ENCODE results near the gene BTK.
A peak's percentile ranks its signal among the peaks of the same experiment; 100 is the strongest.

Gene BTK

DNA sequence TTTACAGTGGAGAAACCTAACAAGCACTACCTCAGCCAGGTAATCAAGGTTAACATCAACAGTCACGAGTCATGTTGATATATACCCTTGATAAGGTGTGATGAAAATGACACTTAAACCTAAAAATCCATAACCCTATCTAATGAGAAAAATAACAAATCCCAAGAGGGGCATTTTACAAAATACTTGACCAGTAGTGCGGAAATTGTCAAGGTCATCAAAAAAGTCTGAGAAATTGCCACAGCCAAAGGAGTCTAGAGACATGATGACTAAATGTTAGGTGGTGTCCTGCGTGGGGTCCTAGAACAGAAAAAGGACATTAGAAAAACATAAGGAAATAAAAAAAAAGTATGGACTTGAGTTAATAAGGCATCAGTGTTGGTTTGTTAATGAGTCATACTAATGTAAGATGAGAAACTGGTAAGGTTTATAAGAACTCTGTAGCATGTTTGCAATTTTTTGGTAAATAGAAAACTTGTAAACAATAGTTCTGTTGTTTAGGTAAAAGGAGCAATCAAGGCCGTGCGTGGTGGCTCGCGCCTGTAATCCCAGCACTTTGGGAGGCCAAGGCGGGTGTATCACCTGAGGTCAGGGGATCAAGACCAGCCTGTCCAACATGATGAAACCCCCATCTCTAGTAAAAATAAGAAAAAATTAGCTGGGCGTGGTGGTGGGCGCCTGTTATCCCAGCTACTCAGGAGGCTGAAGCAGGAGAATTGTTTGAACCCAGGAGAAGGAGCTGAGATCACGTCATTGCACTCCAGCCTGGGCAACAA is 7.7 kb upstream of the BTK start:
- DNase-seq (ENCODE audit: low read depth in 3 of 3) = no peak

DNA sequence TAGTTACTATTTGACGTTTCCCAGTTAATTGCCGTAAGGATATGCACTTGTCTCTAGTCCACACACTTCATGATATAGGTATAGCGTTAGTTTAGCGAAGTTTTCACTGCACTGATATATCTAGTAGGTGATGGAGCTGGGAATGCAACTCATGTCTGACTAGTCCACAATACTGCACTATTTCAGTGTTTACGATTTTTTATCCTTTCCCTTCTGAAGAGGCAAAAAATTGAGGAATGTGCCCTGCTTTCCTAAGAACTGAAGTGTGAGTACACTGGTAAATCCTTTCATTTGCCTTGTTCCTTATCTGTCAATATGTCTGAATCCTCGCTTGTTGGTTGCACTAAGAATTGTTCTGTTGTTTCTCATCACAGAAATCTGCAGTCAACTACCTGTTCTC is 5.8 kb upstream of the BTK start:
- DNase-seq (ENCODE audit: low read depth in 3 of 3) = no peak

DNA sequence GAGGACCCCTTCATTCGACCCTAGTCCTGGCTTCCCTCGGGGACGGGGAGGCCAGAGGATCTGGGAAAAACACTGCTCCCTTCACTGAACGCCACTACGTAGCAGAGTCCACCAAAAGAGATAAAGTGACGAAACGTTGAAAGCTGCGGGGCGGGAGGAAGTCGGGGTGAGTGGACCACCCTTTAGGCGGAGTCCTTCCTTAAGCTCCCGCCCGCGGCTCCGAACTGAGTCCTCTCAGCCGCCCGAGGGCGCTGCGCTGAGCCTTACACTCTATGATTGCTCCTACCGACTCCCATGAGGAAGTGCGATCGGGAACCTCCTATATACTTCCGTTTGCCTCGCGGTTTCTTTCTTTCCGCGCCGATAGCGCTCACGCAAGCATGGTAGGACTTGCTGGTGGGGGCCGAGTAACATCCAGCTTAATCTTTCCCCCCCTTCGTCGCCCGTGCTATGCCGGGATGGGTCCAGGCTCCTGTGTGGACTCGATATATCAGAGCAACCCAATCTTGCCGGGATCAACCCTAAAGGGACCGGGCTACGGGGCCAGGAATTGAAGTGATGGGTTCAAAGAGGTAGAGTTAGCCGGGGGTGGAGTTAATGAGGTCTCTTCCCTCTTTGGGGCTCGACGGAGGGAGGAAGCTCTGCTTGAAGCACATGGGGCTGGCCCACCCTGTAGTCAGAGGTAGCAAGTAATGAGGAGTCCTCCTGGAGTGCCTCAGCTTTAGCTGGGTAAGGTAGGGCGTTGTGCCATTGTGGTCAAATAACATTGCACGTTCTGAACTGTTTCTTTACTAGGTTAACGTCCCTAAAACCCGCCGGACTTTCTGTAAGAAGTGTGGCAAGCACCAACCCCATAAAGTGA is 4.9 kb upstream of the BTK start, which contains the start of gene RPL36A:
RPL36A (plus strand) TSS at position 348 of the 862 bp plus-strand sequence; CDS start at position 381, 33 bp downstream.
- DNase-seq (ENCODE audit: low read depth in 3 of 3) = peak; percentile 55 to 78 (median 64)

DNA sequence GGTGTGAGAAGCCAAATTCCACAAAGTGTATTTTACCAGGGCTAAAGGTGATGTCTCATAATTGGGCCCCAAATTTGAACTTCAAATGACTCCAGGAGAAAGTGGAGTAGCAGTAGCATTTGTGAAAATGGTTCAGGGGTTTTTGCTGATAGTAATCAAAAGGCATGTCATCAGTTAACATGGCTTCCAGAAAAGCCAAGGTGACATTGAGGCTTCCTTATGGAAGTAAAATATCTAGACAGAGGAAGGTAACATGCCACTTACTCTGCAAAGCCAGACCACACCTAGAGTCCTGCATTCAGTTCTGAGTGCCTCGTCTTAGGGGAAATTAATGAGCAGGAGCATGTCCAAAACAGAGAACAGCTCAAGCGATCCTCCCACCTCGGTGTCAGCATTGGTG is 2.6 kb upstream of the BTK start:
- DNase-seq (ENCODE audit: low read depth in 3 of 3) = no peak

DNA sequence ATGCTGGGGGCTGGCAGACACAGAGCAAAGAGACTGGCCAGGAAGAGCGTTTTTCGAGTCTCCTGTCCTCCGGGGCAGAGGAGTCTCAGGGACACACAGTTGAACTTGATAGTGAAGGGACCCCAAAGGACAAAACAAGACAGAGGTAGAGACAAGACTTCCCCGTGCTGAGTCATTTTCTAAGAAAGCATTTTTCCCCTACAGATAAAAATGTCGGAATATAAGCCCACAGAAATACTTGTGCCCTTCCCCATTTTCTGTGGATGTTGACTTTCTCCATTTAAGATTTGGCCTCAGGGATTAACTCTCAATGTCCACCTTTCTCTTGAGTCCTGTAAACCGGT is 523 bp upstream of the BTK start:
- no peak for DNase-seq (ENCODE audit: low read depth in 3 of 3)

DNA sequence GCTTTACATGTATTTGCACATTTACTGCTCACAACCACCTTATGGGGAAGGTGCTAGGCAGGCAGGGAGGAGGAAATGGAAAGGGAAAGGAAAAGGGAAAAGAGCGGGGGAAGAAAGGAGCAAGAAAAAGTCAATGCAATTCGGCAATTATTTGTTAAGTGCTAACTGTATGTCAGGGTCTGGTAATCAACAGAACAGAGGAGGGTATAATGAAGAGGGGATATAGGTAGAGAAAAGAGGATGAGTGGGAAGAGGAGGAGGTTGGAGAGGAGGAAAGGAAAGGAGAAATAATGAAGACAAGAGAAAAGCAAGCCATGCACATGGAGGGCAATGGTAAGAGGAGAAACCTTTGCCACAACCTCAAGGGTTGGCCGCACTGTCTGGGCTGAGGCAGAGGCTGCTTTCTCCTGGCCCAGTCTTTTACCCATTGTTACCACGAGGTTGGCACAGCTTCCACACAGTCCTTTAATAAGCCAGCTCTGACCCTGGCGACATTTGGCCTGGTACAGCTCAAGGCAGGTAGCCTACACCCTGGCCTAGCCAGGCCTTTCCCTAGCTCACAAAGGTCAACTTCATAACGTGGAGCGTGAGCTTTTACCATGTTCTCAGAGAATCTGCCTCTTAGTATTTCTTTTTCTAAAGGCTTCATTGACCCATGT is 836 bp downstream of the BTK start:
- DNase-seq (ENCODE audit: low read depth in 3 of 3) = no peak

DNA sequence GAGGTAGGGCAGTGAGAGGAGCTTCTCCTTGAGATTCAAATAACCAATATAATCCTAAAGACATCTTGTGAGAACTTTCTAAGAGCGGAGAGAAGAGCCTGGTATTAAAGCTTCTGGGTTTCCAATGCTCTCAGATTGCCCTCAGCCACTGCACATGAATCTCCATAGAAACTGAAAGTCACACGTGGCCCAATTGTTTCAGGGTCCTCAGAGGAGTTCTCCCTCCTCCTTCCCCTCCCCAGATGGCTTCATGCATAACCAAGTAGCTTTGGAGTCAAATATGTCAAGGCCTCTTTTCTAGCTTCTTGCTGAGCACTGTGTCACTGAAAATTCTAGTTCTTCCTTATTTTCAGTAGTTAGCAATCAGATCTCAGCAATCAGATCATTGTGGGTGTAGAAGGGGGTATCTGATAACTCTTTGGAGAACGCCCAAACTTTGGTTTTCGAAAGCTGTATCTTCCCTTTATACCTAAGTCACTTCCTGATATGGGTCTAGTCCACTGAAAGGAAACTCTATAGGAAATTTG is 2.2 kb downstream of the BTK start:
- DNase-seq (ENCODE audit: low read depth in 3 of 3) = no peak

DNA sequence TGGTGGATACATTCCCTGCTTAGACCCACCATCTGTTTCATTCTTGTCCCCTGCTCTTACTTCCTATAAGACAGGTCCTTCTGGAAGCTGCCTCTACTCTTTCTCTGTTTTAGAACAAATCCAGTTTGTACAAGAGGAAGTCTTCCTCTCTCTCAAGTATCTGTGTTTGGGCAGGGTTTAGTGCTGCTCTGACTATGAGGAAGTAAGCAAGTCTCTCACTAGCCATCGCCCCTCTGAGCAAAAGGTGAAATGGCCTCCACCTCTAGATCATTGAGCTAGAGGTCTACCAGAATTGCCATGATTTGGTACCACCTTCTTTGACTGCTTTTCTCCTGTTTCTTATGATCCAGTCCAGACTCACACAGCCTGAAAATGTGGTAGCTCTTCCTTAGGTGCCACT is 8.4 kb downstream of the BTK start:
- DNase-seq (ENCODE audit: low read depth in 3 of 3) = no peak

DNA sequence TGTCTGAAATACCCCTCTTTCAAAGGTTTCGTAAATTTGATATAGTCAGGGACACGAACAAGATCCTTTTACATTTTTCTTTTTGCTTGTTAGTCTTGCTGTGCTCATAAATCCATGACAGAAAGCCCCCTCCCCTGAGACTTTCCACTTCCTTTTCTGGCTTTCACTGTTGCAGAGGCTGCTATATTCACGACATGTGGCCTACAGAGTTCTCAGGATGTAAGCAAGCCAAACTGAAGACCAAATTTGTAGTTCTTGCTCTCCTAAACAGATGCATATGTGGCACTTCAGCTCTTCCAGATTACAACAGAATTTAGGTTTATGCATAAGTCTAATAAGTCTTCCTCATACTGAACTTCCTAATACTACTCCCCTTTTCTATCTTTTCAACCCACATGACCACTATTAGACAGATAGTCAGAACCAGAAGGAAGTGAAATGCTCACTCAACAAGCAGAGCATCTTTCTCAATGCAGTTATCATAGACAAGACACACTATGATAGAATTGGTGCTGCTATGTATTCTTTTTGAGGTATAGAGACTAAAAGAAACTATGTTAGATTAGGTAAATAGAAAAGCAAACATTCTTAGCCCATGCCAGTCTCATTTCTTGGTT is 15.0 kb downstream of the BTK start:
- DNase-seq (ENCODE audit: low read depth in 3 of 3) = no peak

DNA sequence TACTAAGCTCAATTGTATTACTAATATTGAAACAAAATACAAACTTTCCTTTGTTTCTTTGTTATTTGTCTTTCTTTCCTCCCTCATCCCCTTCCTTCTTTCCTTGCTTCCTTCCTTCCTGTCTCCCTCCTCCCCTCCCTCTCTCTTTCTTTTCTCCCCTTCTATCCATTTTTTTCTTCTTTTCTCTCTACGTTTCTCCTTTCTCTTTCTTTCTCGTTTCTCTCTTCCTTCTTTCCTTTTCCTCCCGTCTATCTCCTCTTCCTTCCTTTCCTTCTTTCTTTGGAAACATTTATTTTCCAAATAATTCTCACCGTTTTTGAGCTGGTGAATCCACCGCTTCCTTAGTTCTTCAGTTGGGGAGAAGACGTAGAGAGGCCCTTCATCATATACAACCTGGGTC is 16.3 kb downstream of the BTK start:
- no peak for DNase-seq (ENCODE audit: low read depth in 3 of 3)

DNA sequence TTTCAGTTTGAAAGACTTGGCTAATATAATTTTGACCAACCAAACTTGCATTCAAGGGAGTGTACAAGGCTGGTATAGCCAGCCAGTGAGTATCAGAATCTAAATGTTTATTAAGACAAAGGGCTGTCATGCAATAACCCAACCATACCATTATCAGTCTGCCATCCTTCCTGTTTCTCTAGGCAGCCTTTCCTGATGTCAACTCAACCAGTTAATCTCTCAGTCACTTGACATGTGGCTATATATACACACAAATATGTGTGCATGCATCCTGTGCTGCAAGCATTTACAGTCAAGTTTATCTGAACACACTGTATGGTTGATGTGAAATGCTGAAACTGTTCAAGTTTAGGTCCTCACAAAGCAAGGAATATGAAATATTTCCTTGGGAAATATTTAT is 17.2 kb downstream of the BTK start:
- DNase-seq (ENCODE audit: low read depth in 3 of 3) = no peak

DNA sequence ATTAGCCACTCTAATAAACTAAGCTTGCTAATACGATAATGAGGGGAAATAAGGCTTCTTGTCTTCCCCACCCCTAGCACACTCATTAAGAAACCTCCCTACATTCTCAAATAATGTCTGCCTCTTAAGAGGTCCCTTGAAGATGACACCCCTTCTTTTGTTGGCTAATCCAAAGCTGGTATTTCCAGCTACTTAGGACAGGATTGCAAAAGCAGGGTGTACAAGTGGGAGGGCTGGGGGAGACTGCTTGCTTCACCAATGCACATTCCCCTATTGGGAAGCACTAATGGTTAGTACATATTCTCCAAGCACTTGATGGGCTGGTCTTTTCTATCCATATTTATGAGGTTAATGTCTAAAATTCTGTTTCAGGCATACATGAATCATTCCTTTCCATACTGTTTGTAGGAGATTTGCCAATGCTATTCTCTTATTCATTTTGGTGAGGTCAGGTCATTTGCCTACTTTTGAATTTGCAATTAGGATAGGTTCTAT is 20.6 kb downstream of the BTK start:
- no peak for DNase-seq (ENCODE audit: low read depth in 3 of 3)

DNA sequence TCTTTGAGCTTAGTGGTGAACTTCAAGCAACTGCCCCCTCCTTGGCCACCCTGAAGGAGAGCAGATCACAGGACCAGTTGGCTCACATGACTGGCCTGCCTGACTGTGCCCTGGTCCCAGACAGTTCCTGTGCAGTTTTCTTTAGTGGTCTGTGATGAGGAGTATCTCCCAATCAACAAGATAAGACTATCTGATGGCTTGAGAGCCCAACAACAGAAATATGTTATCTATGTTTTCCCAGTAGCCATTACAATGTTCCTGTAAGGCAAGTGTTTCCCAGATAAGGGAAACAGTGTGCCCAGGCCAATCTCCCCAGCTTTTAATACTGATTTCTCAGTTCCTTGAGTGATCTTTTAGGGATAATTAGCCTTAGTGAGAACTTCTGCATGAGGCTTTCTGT is 23.2 kb downstream of the BTK start:
- DNase-seq (ENCODE audit: low read depth in 3 of 3) = no peak

DNA sequence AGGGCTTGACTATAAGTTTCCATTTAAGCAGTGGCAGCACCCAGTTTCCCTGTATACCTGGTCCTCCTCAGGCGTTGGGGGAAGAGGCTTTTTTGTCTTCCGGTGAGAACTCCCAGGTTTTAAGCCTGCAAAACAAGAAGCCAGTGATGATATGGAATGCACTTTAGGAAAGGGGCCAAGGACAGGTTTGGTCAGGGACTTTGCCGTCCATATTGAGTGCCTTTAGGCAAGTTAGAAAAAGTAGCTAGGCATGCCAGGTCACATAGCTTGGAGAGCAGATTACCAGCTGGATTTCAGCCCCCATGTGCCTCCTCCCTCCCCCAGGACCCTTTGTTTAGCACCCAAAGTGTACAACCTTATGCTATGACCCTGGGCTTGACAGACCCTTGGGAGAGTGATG is 23.9 kb downstream of the BTK start:
- DNase-seq (ENCODE audit: low read depth in 3 of 3) = no peak

DNA sequence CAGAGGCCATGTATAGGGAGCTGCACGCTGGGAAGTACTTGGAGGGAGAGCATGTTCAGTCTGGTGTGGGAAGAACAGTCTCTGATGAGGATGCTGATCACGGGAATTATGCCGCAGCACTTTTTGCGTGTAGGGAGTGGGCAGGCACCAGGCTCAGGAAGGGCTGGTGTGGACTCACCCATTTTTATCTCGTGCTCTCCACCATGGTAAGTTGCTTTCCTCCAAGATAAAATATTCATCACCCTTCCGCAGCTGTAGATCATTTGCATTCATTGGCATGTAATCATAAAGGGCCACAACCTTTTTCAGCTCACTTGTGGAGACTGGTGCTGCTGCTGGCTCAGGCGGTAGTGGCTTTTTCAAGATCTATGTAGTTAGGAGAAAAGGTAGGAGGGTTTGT is 25.6 kb downstream of the BTK start:
- no peak for DNase-seq (ENCODE audit: low read depth in 3 of 3)

DNA sequence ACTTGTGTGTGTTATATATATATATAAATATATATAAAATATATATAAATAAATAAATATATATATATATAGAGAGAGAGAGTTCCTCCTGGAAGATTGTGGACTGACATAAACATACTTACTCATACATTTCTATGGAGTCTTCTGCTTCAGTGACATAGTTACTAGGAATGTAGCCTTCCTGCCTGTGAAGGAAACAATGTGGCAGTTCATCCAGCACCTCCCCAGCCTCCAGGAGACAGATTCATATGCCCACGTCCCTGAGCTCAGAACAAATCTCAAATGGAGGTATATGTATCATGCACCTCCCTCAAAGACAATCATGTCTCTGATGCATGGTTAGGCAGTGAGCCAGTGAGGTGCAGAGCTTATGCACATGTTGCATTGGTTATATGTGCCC is 26.0 kb downstream of the BTK start:
- DNase-seq (ENCODE audit: low read depth in 3 of 3) = no peak

DNA sequence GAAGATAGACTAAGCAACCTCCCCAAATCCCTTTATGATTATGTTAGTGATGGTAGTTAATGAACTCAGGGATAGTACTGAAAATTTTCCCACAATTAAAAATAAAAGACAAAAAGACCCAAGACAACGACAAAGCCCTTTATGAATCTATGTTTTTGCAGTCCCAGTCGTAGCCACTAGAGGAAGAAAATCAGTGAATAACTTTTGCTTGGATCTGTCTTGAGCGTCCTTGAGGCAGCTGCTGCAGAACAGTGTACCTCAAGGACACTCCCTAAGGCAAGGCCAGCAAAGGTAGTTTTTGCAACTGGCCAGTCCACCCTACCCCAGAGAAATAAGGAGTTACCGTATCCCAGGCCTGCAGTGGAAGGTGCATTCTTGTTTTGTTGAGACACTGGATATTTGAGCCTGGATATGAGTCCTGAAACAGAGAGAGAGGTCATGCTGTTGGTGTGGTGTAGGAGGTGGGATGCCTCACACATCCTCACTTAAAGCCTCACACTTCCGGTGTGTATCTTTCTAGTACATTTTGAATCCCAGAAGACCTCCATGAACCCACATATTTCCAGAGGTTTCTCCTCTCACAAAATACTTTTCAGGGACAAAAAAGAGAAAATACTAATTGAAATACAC is 28.7 kb downstream of the BTK start:
- DNase-seq (ENCODE audit: low read depth in 3 of 3) = no peak

DNA sequence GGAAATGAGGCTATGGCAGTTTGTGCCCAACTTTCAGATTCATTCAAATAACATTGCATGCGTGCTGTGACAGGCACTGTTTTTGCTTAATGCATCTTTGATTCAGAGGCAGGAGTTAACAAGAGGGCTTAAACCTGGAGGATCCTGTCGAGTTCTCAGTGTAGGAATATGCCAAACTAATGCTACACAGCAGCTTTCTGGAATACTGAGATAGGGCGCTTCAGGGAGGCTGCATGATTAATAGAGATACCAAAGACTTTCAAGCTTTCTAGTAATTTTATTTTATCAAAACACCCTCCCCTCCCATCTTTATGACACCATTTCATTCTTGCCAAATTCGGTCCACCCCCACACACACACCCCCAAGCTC is 36.8 kb downstream of the BTK start:
- no peak for DNase-seq (ENCODE audit: low read depth in 3 of 3)

DNA sequence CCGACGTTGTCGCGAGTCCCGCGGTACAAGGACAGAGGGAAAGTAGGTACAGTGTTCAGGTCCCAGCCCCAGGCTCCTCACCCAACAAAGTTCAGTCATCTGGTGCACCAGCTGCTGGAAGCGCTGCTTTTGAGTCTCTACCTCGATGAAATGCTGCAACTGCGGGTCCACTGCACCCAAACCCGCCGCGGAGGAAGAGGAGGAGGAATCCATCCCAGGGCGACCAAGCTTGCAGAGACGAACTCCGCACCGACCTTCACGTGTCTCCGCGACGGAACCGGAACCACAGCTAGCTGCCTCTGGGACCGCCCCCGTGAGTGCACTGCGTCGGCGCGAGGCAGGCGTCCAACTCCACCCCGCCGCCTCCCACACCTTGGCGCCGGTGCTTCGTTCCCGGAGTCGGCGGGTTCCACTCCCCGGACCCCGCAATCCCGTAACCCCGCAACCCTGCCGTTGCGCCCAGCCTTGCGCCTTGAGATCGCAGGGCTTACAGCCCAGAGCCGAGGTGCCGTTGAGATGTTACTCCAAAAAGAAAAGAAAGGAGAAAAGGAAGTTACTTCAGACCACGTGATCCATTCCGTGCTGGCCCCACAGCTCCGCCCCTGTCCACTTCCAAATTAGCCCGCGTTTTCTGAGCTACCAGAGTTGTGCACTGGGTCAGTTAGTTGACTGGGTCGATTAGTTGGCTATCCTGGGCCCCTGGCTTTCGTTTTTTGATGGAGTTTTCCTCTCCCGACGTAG is 37.4 kb downstream of the BTK start, which contains the start of gene TIMM8A:
TIMM8A (minus strand) TSS at position 291 of the 741 bp plus-strand sequence; CDS start at position 213, 78 bp downstream.
- peak; percentile 43 to 68 (median 66) for DNase-seq (ENCODE audit: low read depth in 3 of 3)

DNA sequence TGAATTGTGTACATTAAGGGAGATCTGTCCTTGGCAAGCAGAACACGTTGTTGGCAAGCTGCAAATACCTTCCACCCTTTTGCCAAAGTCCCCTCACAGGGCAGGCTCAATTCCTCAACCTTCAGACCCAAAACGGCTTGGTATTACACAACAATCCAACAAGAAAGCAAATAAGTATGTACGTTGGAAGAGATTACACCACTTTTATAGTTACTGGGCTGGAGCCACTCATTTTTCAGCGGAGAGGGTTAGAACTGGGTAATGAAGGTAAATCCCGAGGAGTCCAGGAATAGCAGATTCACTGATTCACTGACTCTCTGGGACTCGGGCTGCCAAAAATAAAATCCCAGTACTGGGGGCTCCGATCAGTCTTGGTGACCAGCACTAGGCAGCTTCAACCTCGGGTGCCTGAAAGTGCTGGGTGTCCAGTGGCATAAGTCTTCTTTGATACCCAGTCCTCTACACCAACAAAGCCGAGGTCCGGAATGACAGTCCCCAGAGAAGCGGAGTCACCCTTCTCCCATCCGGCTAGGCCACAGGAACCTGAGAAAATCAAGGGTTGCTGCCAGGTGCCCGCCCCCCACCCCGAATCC is 38.0 kb downstream of the BTK start:
- DNase-seq (ENCODE audit: low read depth in 3 of 3) = no peak

Data from stimulated activated CD4-positive, alpha-beta T cell treated with anti-CD3 and anti-CD28 coated beads, TNF-alpha, amount 100 ng/mL, for 48 hours (primary cell).